ENCODE data around the gene CBX7.

The CBX7 gene

DNA sequence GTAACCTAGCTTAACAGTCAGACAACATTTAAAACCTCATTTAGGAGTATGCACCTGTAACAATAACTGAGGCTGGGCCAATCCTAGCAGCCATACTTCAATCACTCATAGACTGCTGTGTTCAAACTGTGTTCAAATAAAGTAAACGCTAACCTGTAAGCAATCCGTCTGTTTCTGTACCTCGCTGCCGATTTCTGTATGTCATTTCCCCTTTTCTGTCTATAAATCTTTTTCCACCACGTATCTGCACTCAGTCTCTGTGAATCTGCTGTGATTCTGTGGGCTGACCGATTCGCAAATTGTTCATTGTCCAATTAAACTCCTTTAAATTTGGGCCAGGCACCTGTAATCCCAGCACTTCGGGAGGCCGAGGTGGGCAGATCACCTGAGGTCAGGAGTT lies 43.1 kb downstream of the CBX7 start:
- H3K27me3 ChIP-seq (ENCODE audit: control insufficient read depth in 2 of 2, insufficient read depth in 2 of 2, low read length in 2 of 2): no peaks in the 10 kb centered on the region
- H3K9me3 ChIP-seq (ENCODE audit: control insufficient read depth in 2 of 2, low read length in 2 of 2): no peaks in the 10 kb centered on the region
- no peaks in the 10 kb centered on the region for H3K36me3 ChIP-seq (ENCODE audit: control insufficient read depth in 2 of 2, insufficient read depth in 2 of 2, low read length in 2 of 2)
- H3K27ac ChIP-seq (ENCODE audit: low read depth in 2 of 2, low read length in 2 of 2): no peak overlapping the region
- no peak overlapping the region for H3K4me3 ChIP-seq (ENCODE audit: low read length in 2 of 2)
- no peaks in the 10 kb centered on the region for H3K4me1 ChIP-seq (ENCODE audit: control insufficient read depth in 2 of 2, insufficient read depth in 2 of 2, low read length in 2 of 2)
- H3K9ac ChIP-seq (ENCODE audit: low read depth in 1 of 2, low read length in 2 of 2): no peak overlapping the region

DNA sequence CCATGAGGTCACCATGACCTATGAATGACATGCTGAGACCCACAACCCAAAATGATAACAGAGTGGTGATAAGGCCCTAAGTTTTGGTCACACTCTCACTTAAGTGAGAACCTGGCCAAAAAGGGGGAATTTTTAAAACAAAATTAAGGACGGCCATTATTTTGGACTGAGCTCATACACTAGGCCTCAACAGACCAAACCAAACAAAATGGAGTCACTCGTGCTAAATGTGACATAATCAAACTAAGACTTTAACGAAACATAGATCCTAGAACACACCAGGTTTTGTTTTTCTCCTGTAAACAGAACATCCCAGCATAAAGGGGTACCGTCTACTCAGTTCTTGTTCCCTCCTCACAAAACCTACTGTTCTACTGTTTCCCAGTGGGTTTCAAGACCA lies 44.0 kb downstream of the CBX7 start:
- Histone ChIP-seq H3K36me3 (ENCODE audit: control insufficient read depth in 2 of 2, insufficient read depth in 2 of 2, low read length in 2 of 2) (no peaks in the 10 kb centered on the region), H3K4me3 (ENCODE audit: low read length in 2 of 2) (no peak overlapping the region), H3K4me1 (ENCODE audit: control insufficient read depth in 2 of 2, insufficient read depth in 2 of 2, low read length in 2 of 2) (no peaks in the 10 kb centered on the region), H3K27me3 (ENCODE audit: control insufficient read depth in 2 of 2, insufficient read depth in 2 of 2, low read length in 2 of 2) (no peaks in the 10 kb centered on the region), H3K27ac (ENCODE audit: low read depth in 2 of 2, low read length in 2 of 2) (no peak overlapping the region), H3K9ac (ENCODE audit: low read depth in 1 of 2, low read length in 2 of 2) (no peak overlapping the region), H3K9me3 (ENCODE audit: control insufficient read depth in 2 of 2, low read length in 2 of 2) (no peaks in the 10 kb centered on the region)

DNA sequence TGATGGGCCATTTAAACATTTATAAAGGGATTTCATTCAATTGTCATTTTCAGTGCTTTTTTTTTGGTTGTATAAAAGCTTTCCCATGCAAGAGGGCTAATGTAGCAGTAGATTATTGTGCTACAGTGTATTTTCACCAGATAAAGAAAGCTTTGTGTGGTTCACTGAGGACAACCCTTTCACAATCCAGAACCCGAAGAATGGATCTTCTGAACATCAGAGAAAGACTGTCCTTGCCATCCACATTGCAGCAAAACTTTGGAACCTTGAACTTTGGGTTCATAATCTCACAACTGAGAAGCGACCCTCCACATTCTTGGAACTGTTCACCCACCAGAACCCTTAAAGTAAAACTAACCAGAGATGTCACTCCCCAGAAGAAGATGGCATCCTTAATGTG lies 46.2 kb downstream of the CBX7 start:
- Histone ChIP-seq H3K4me3 (ENCODE audit: low read length in 2 of 2) (no peak overlapping the region), H3K9ac (ENCODE audit: low read depth in 1 of 2, low read length in 2 of 2) (no peak overlapping the region), H3K4me1 (ENCODE audit: control insufficient read depth in 2 of 2, insufficient read depth in 2 of 2, low read length in 2 of 2) (no peaks in the 10 kb centered on the region), H3K9me3 (ENCODE audit: control insufficient read depth in 2 of 2, low read length in 2 of 2) (no peaks in the 10 kb centered on the region), H3K36me3 (ENCODE audit: control insufficient read depth in 2 of 2, insufficient read depth in 2 of 2, low read length in 2 of 2) (no peaks in the 10 kb centered on the region), H3K27me3 (ENCODE audit: control insufficient read depth in 2 of 2, insufficient read depth in 2 of 2, low read length in 2 of 2) (no peaks in the 10 kb centered on the region), H3K27ac (ENCODE audit: low read depth in 2 of 2, low read length in 2 of 2) (no peak overlapping the region)

DNA sequence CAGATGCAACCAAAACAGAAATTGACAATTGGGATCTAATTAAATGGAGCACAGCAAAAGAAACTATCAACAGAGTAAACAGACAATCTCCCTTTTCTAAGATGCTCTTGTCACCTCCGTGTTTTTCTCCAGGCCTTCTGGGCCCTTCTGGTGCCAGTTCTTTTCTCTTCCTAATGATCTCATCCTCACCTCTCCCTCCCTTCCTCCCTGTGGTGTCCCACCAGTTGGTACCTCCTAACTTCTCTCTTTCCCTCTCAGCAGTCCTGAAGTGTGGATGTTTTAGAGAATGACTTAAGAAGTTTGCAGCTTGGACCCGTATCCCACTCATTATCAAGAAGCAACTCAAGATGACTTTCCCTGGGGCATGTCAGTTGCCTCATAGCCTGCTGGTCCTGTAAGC lies 49.0 kb downstream of the CBX7 start:
- no peaks in the 10 kb centered on the region for H3K4me1 ChIP-seq (ENCODE audit: control insufficient read depth in 2 of 2, insufficient read depth in 2 of 2, low read length in 2 of 2)
- H3K36me3 ChIP-seq (ENCODE audit: control insufficient read depth in 2 of 2, insufficient read depth in 2 of 2, low read length in 2 of 2): no peaks in the 10 kb centered on the region
- H3K27me3 ChIP-seq (ENCODE audit: control insufficient read depth in 2 of 2, insufficient read depth in 2 of 2, low read length in 2 of 2): no peaks in the 10 kb centered on the region
- H3K9ac ChIP-seq (ENCODE audit: low read depth in 1 of 2, low read length in 2 of 2): no peak overlapping the region
- no peak overlapping the region for H3K27ac ChIP-seq (ENCODE audit: low read depth in 2 of 2, low read length in 2 of 2)
- no peaks in the 10 kb centered on the region for H3K9me3 ChIP-seq (ENCODE audit: control insufficient read depth in 2 of 2, low read length in 2 of 2)
- H3K4me3 ChIP-seq (ENCODE audit: low read length in 2 of 2): no peak overlapping the region

DNA sequence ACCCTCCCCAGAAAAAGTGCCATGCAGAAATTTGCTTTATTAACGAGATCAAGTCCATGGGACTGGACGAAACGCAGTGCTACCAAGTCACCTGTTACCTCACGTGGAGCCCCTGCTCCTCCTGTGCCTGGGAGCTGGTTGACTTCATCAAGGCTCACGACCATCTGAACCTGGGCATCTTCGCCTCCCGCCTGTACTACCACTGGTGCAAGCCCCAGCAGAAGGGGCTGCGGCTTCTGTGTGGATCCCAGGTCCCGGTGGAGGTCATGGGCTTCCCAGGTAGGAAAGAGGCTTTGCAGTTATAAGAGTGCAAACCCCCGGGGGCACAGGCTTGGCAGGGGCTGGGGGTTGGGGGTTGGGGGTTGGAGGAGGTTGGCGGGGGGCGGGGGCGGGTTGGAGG lies 51.3 kb downstream of the CBX7 start:
- Histone ChIP-seq H3K9me3 (ENCODE audit: control insufficient read depth in 2 of 2, low read length in 2 of 2) (no peaks in the 10 kb centered on the region), H3K36me3 (ENCODE audit: control insufficient read depth in 2 of 2, insufficient read depth in 2 of 2, low read length in 2 of 2) (no peaks in the 10 kb centered on the region), H3K27me3 (ENCODE audit: control insufficient read depth in 2 of 2, insufficient read depth in 2 of 2, low read length in 2 of 2) (no peaks in the 10 kb centered on the region), H3K27ac (ENCODE audit: low read depth in 2 of 2, low read length in 2 of 2) (no peak overlapping the region), H3K4me1 (ENCODE audit: control insufficient read depth in 2 of 2, insufficient read depth in 2 of 2, low read length in 2 of 2) (peaks cover 3 to 5% of the 10 kb centered on the region in 2 donors), H3K9ac (ENCODE audit: low read depth in 1 of 2, low read length in 2 of 2) (no peak overlapping the region), H3K4me3 (ENCODE audit: low read length in 2 of 2) (no peak overlapping the region)

DNA sequence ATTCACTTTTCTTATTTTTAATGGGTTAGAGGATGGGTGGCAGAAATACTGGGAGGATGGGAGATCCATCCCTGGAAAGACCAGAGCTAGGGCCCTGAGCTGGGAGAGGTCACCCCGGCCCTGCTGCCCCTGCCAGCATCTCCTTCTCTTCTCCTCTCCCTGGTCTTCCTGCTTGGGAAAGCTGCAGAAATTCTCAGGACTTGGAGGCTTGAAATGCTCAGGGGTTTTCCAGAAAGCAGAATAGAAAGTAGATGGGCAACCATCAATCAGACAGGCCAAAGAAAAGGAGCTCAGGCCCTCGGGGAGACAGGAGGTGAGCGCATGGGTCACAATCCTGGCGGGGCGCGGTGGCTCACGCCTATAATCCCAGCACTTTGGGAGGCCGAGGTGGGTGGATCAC lies 53.9 kb downstream of the CBX7 start:
- Histone ChIP-seq H3K27ac (ENCODE audit: low read depth in 2 of 2, low read length in 2 of 2) (no peak overlapping the region), H3K9me3 (ENCODE audit: control insufficient read depth in 2 of 2, low read length in 2 of 2) (no peaks in the 10 kb centered on the region), H3K4me1 (ENCODE audit: control insufficient read depth in 2 of 2, insufficient read depth in 2 of 2, low read length in 2 of 2) (peaks cover 3 to 5% of the 10 kb centered on the region in 2 donors), H3K4me3 (ENCODE audit: low read length in 2 of 2) (no peak overlapping the region), H3K36me3 (ENCODE audit: control insufficient read depth in 2 of 2, insufficient read depth in 2 of 2, low read length in 2 of 2) (no peaks in the 10 kb centered on the region), H3K27me3 (ENCODE audit: control insufficient read depth in 2 of 2, insufficient read depth in 2 of 2, low read length in 2 of 2) (peaks cover 0 to 3% of the 10 kb centered on the region in 2 donors), H3K9ac (ENCODE audit: low read depth in 1 of 2, low read length in 2 of 2) (no peak overlapping the region)

DNA sequence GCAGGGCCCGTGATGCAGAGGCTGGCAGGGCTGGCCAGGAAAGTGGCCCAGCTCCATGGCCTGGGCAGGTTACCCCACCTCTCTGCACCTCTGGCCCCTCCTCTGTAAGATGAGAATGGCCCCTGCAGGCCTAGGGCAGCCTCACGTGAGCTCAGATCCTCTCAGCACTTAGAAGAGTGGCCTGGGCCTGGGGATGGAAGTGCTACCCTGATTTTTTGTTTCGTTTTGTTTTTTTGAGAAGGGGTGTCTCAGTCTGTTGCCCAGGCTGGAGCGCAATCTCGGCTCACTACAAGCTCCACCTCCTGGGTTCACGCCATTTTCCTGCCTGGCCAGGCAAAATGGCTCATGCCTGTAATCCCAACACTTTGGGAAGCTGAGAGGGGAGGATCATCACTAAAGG lies 54.5 kb downstream of the CBX7 start:
- Histone ChIP-seq H3K4me1 (ENCODE audit: control insufficient read depth in 2 of 2, insufficient read depth in 2 of 2, low read length in 2 of 2) (peaks cover 3 to 5% of the 10 kb centered on the region in 2 donors), H3K27ac (ENCODE audit: low read depth in 2 of 2, low read length in 2 of 2) (no peak overlapping the region), H3K9ac (ENCODE audit: low read depth in 1 of 2, low read length in 2 of 2) (no peak overlapping the region), H3K36me3 (ENCODE audit: control insufficient read depth in 2 of 2, insufficient read depth in 2 of 2, low read length in 2 of 2) (no peaks in the 10 kb centered on the region), H3K27me3 (ENCODE audit: control insufficient read depth in 2 of 2, insufficient read depth in 2 of 2, low read length in 2 of 2) (peaks cover 0 to 3% of the 10 kb centered on the region in 2 donors), H3K9me3 (ENCODE audit: control insufficient read depth in 2 of 2, low read length in 2 of 2) (no peaks in the 10 kb centered on the region), H3K4me3 (ENCODE audit: low read length in 2 of 2) (no peak overlapping the region)

DNA sequence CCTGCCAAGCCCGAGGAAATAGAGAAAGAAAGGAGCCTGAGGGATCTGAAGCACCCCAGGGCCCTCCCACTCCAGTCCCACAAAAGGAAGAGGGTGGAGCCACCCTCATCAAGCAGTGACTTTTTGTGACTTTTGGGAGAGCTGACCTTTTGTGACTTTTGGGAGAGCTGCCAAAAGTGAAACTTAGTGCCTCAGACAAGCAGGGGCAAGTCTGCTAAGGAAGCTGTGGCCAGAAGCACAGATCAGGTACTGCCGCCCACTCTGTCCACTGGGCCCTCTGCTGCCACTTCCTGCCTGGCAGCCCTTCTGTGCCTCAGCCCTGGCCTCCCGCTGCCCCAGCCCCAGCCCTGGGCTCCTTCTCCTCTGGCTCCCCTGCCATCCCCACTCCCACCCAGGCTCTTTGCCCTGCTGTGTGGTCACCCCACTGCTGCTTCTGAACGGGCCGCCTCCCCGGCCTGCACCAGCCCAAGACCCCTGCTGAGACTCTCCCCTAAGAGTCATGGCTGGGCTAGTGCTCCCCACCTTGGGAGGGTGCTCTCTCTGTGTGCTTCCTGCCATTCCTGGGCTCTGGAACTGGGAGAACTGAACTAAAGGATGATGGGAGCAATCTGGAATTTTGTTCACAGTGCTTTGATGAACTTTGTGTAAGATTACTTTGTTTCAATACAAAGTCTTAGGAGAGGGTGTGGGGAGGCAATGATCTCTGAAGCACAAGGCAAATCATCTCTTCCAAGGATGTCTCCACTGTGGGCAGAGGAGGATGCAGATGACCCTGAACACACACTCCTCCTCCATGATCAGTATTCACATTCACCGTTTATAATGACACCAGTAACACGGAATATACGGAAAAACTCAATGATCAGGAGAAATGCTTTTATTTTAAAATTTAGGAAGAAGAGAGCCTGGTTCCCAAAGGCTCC lies 55.1 kb downstream of the CBX7 start, which contains the start of gene APOBEC3H:
APOBEC3H (plus strand) TSS at position 147 of the 923 bp plus-strand sequence. CDS start 3,035 bp downstream, outside the sequence.
- Histone ChIP-seq H3K27ac (ENCODE audit: low read depth in 2 of 2, low read length in 2 of 2) (peak within 1 kb of the TSS; percentile 34 to 70), H3K9me3 (ENCODE audit: control insufficient read depth in 2 of 2, low read length in 2 of 2) (no peaks in the 10 kb centered on the region), H3K27me3 (ENCODE audit: control insufficient read depth in 2 of 2, insufficient read depth in 2 of 2, low read length in 2 of 2) (peaks cover 0 to 3% of the 10 kb centered on the region in 2 donors), H3K36me3 (ENCODE audit: control insufficient read depth in 2 of 2, insufficient read depth in 2 of 2, low read length in 2 of 2) (no peaks in the 10 kb centered on the region), H3K4me1 (ENCODE audit: control insufficient read depth in 2 of 2, insufficient read depth in 2 of 2, low read length in 2 of 2) (peaks cover 3 to 6% of the 10 kb centered on the region in 2 donors), H3K4me3 (ENCODE audit: low read length in 2 of 2) (no peak within 1 kb of the TSS), H3K9ac (ENCODE audit: low read depth in 1 of 2, low read length in 2 of 2) (no peak within 1 kb of the TSS)

DNA sequence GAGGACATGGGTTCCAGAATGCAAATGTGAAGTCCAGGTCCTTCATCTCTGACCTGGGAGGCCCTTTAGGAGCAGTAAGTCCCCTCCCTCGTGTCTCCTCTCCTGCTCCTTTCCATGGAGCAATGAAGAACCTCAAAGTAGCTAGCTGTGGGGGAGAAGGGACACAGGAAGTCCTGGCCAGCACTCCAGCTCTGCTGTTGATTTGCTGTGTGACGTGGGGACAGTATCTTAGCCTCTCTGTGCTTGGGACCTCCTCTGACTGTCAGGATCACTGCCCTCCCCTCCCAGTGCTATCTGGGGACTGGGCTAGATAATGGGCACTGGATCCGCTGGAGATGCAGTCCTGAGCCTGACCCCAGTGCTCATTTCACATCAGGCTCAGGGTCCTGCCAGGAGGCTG lies 56.5 kb downstream of the CBX7 start:
- H3K9me3 ChIP-seq (ENCODE audit: control insufficient read depth in 2 of 2, low read length in 2 of 2): no peaks in the 10 kb centered on the region
- H3K4me3 ChIP-seq (ENCODE audit: low read length in 2 of 2): no peak overlapping the region
- peaks cover 3 to 12% of the 10 kb centered on the region in 2 donors for H3K4me1 ChIP-seq (ENCODE audit: control insufficient read depth in 2 of 2, insufficient read depth in 2 of 2, low read length in 2 of 2)
- H3K36me3 ChIP-seq (ENCODE audit: control insufficient read depth in 2 of 2, insufficient read depth in 2 of 2, low read length in 2 of 2): no peaks in the 10 kb centered on the region
- no peak overlapping the region for H3K27ac ChIP-seq (ENCODE audit: low read depth in 2 of 2, low read length in 2 of 2)
- H3K27me3 ChIP-seq (ENCODE audit: control insufficient read depth in 2 of 2, insufficient read depth in 2 of 2, low read length in 2 of 2): peaks cover 0 to 3% of the 10 kb centered on the region in 2 donors
- no peak overlapping the region for H3K9ac ChIP-seq (ENCODE audit: low read depth in 1 of 2, low read length in 2 of 2)

DNA sequence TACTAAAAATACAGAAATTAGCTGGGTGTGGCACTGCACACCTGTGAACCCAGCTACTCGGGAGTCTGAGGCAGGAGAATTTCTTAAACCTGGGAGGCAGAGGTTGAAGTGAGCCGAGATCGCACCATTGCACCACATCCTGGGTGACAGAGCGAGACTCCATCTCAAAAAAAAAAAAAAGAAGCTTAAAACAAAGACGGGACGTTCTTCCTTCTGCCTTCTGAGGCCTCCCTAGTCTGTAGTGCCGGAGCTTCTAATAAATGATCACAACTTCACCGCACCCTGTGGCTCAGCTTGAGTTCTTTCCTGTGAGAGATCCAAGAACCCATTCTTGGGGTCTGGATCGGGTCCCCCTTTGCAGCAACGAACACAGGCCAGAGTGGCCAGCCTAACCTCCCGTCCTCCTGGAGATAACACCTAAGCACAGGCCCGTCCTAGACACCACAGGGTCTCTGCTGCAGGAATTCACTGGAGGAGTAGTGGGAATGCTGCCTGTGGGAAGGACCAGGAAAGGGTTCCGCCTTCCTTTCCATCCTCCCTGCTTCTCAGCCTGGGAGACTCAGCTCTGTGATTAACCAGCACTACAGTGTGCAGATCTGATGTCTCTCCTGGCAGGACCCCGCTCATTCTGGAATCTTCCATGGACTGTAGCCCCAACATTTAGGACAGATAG lies 57.6 kb downstream of the CBX7 start:
- Histone ChIP-seq H3K9me3 (ENCODE audit: control insufficient read depth in 2 of 2, low read length in 2 of 2) (no peaks in the 10 kb centered on the region), H3K36me3 (ENCODE audit: control insufficient read depth in 2 of 2, insufficient read depth in 2 of 2, low read length in 2 of 2) (no peaks in the 10 kb centered on the region), H3K27ac (ENCODE audit: low read depth in 2 of 2, low read length in 2 of 2) (no peak overlapping the region), H3K9ac (ENCODE audit: low read depth in 1 of 2, low read length in 2 of 2) (no peak overlapping the region), H3K4me1 (ENCODE audit: control insufficient read depth in 2 of 2, insufficient read depth in 2 of 2, low read length in 2 of 2) (peaks cover 5 to 14% of the 10 kb centered on the region in 2 donors), H3K27me3 (ENCODE audit: control insufficient read depth in 2 of 2, insufficient read depth in 2 of 2, low read length in 2 of 2) (peaks cover 3% of the 10 kb centered on the region in 2 donors), H3K4me3 (ENCODE audit: low read length in 2 of 2) (no peak overlapping the region)
